ENCODE results near the gene PHB1. TPM values are rescaled to one million over a fixed set of nuclear protein-coding genes. Genes with fewer than 3 reads are reported as not detected.

The PHB1 gene
- 395 and 401 TPM in 2 replicates for total RNA-seq

GRCh38 chr17:49414622-49415350, at the start of gene PHB1:
Gene PHB1, minus strand, starts transcription at chr17:49414882. Its CDS starts 1,618 bp downstream, at chr17:49413264.
- peaks cover 3% of the 10 kb centered on the region for H3K27me3 Mint-ChIP-seq (ENCODE audit: insufficient read depth)
- H3K9me3 Mint-ChIP-seq: no peaks in the 10 kb centered on the region
- H3K4me3 Mint-ChIP-seq: peak within 1 kb of the TSS; percentile 98
- H3K4me1 Mint-ChIP-seq (ENCODE audit: low read depth): peaks cover 9% of the 10 kb centered on the region
- H3K27ac Mint-ChIP-seq: peak within 1 kb of the TSS; percentile 95
- intact Hi-C loops (cut with micrococcal nuclease): loop anchor here (1.0 to 5.0 kb wide), 8 partner anchors 53 to 522 kb away; partner anchors contain the start of genes ATP5MC1, KAT7 and PHOSPHO1
- peaks cover 25% of the 10 kb centered on the region for H3K36me3 Mint-ChIP-seq (ENCODE audit: low read depth)
- DNase-seq (ENCODE audit: low spot score): peak; percentile 93

DNA sequence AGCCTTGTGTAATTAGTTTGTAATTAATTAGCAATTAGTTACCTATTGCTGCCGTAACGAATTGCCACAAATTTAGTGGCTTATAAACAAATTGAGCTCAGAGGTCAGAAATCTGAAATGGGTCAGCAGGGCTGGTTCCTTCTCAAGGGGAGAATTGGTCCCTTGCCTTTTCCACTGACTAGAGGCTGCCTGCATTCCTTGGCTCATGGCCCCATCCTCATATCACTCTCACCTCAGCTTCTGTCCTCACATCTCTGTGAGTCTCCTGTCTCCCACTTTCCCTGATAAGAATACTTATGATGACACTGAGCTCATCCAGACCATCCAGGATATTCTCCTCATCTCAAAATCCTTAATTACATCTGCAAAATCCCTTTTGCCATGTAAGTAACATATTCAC, 49.4 kb upstream of the PHB1 start:
- peaks cover 4% of the 10 kb centered on the region for H3K9me3 Mint-ChIP-seq
- H3K27me3 Mint-ChIP-seq (ENCODE audit: insufficient read depth): peaks cover 37% of the 10 kb centered on the region
- H3K4me3 Mint-ChIP-seq: no peak overlapping the region
- no peak overlapping the region for H3K27ac Mint-ChIP-seq
- no peaks in the 10 kb centered on the region for H3K36me3 Mint-ChIP-seq (ENCODE audit: low read depth)
- intact Hi-C loops (cut with micrococcal nuclease): no loop called here
- no peak for DNase-seq (ENCODE audit: low spot score)
- H3K4me1 Mint-ChIP-seq (ENCODE audit: low read depth): no peaks in the 10 kb centered on the region

- DNase-seq (ENCODE audit: low spot score): no peak
- H3K36me3 Mint-ChIP-seq (ENCODE audit: low read depth): no peaks in the 10 kb centered on the region
- no peak overlapping the region for H3K27ac Mint-ChIP-seq
- H3K4me1 Mint-ChIP-seq (ENCODE audit: low read depth): no peaks in the 10 kb centered on the region
- H3K9me3 Mint-ChIP-seq: peaks cover 4% of the 10 kb centered on the region
- H3K27me3 Mint-ChIP-seq (ENCODE audit: insufficient read depth): peaks cover 42% of the 10 kb centered on the region
- intact Hi-C loops (cut with micrococcal nuclease): no loop called here
- H3K4me3 Mint-ChIP-seq: no peak overlapping the region
These were observed 46.9 kb upstream of the PHB1 start for GRCh38 chr17:49461580-49461979.

GRCh38 chr17:49460401-49460800, 45.7 kb upstream of the PHB1 start:
- intact Hi-C loops (cut with micrococcal nuclease): no loop called here
- H3K27ac Mint-ChIP-seq: no peak overlapping the region
- H3K36me3 Mint-ChIP-seq (ENCODE audit: low read depth): no peaks in the 10 kb centered on the region
- H3K9me3 Mint-ChIP-seq: peaks cover 4% of the 10 kb centered on the region
- H3K27me3 Mint-ChIP-seq (ENCODE audit: insufficient read depth): peaks cover 49% of the 10 kb centered on the region
- no peaks in the 10 kb centered on the region for H3K4me1 Mint-ChIP-seq (ENCODE audit: low read depth)
- DNase-seq (ENCODE audit: low spot score): no peak
- no peak overlapping the region for H3K4me3 Mint-ChIP-seq

GRCh38 chr17:49459401-49459984, 44.8 kb upstream of the PHB1 start:
- Mint-ChIP-seq H3K27me3 (ENCODE audit: insufficient read depth) (peaks cover 49% of the 10 kb centered on the region), H3K27ac (no peak overlapping the region), H3K9me3 (peaks cover 4% of the 10 kb centered on the region), H3K36me3 (ENCODE audit: low read depth) (no peaks in the 10 kb centered on the region), H3K4me1 (ENCODE audit: low read depth) (no peaks in the 10 kb centered on the region), H3K4me3 (no peak overlapping the region)
- no peak for DNase-seq (ENCODE audit: low spot score)
- intact Hi-C loops (cut with micrococcal nuclease): no loop called here

GRCh38 chr17:49457564-49458535, 43.2 kb upstream of the PHB1 start:
- Mint-ChIP-seq H3K4me3 (no peak overlapping the region), H3K27ac (no peak overlapping the region), H3K27me3 (ENCODE audit: insufficient read depth) (peaks cover 54% of the 10 kb centered on the region), H3K9me3 (no peaks in the 10 kb centered on the region), H3K4me1 (ENCODE audit: low read depth) (no peaks in the 10 kb centered on the region), H3K36me3 (ENCODE audit: low read depth) (no peaks in the 10 kb centered on the region)
- DNase-seq (ENCODE audit: low spot score): no peak
- intact Hi-C loops (cut with micrococcal nuclease): no loop called here

- H3K27me3 Mint-ChIP-seq (ENCODE audit: insufficient read depth): peaks cover 50% of the 10 kb centered on the region
- intact Hi-C loops (cut with micrococcal nuclease): no loop called here
- H3K9me3 Mint-ChIP-seq: no peaks in the 10 kb centered on the region
- H3K4me1 Mint-ChIP-seq (ENCODE audit: low read depth): no peaks in the 10 kb centered on the region
- no peaks in the 10 kb centered on the region for H3K36me3 Mint-ChIP-seq (ENCODE audit: low read depth)
- no peak overlapping the region for H3K4me3 Mint-ChIP-seq
- H3K27ac Mint-ChIP-seq: no peak overlapping the region
- no peak for DNase-seq (ENCODE audit: low spot score)
These were observed 41.7 kb upstream of the PHB1 start for GRCh38 chr17:49456183-49456965.

GRCh38 chr17:49455272-49455861, 40.7 kb upstream of the PHB1 start:
- Mint-ChIP-seq H3K27me3 (ENCODE audit: insufficient read depth) (peaks cover 43% of the 10 kb centered on the region), H3K36me3 (ENCODE audit: low read depth) (no peaks in the 10 kb centered on the region), H3K9me3 (no peaks in the 10 kb centered on the region), H3K27ac (no peak overlapping the region), H3K4me1 (ENCODE audit: low read depth) (no peaks in the 10 kb centered on the region), H3K4me3 (no peak overlapping the region)
- intact Hi-C loops (cut with micrococcal nuclease): no loop called here
- DNase-seq (ENCODE audit: low spot score): no peak

- Mint-ChIP-seq H3K9me3 (no peaks in the 10 kb centered on the region), H3K36me3 (ENCODE audit: low read depth) (no peaks in the 10 kb centered on the region), H3K4me1 (ENCODE audit: low read depth) (no peaks in the 10 kb centered on the region), H3K27ac (no peak overlapping the region), H3K27me3 (ENCODE audit: insufficient read depth) (peaks cover 36% of the 10 kb centered on the region), H3K4me3 (no peak overlapping the region)
- no peak for DNase-seq (ENCODE audit: low spot score)
- intact Hi-C loops (cut with micrococcal nuclease): no loop called here
These were observed 39.4 kb upstream of the PHB1 start for GRCh38 chr17:49454050-49454449.

DNA sequence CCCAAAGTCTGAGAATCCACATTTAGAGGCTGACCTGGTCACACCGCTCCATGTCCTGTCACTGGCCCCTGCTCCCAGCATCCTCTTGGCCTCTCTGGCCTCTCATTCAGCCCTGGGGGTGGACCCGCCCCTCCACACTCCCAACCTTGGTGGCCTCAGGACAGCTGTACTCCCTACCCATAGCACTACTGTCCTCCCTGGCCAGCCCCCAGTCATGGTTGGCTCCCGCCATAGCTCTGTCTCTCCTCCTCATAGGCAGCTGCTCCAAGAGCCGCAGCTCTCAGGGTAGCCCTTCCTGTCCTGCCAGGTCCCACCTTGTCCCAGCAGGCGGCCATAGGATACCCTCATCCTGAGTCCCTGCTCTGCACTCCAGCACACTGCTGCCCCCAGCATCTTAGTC, 38.0 kb upstream of the PHB1 start:
- H3K27ac Mint-ChIP-seq: no peak overlapping the region
- no peaks in the 10 kb centered on the region for H3K4me1 Mint-ChIP-seq (ENCODE audit: low read depth)
- DNase-seq (ENCODE audit: low spot score): no peak
- no peak overlapping the region for H3K4me3 Mint-ChIP-seq
- no peaks in the 10 kb centered on the region for H3K9me3 Mint-ChIP-seq
- H3K27me3 Mint-ChIP-seq (ENCODE audit: insufficient read depth): peaks cover 25% of the 10 kb centered on the region
- intact Hi-C loops (cut with micrococcal nuclease): no loop called here
- H3K36me3 Mint-ChIP-seq (ENCODE audit: low read depth): no peaks in the 10 kb centered on the region

DNA sequence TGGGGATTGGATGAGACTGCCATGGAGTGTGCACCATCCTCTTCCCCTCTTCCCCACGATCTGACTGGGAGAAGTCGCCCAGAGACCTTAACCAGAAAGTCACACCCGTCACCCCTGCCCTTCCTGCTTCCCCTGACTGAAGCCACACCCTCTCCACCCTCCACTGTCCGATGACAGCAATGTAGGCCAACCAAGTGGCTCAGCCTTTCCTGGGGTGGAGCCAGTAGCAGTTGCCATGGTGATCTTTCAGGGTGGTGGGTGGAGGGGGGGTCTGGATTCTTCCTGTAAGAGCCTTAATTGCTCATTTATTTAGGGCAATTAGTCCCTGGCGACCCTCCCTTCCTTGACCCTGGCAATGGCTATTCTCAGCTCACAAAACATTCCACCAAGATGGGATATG, 37.5 kb upstream of the PHB1 start:
- H3K27ac Mint-ChIP-seq: no peak overlapping the region

DNA sequence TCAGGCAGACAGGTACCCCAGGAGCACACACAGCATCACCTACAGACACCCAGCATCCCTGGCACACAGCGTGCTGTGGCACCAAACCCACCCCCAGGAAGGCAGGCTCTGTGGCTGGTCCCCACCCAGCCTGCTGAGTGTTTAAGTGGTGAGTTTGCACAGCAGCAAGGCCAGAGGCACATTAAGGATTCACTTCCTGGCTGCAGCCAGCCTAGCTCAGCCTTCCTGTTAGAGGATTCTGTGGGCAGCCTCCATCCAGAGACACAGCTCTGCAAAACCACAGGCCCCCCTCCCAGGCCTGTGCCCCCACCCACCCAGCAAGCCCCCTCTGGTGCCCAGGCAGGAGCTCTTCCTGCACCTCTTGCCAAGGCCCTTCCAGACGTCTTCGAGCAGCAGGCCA, 36.1 kb upstream of the PHB1 start:
- Mint-ChIP-seq H3K9me3 (no peaks in the 10 kb centered on the region), H3K27ac (no peak overlapping the region), H3K4me3 (no peak overlapping the region), H3K27me3 (ENCODE audit: insufficient read depth) (peaks cover 13% of the 10 kb centered on the region), H3K4me1 (ENCODE audit: low read depth) (no peaks in the 10 kb centered on the region), H3K36me3 (ENCODE audit: low read depth) (no peaks in the 10 kb centered on the region)
- DNase-seq (ENCODE audit: low spot score): no peak
- intact Hi-C loops (cut with micrococcal nuclease): no loop called here

More for the DNA sequence above, 37.5 kb upstream of the PHB1 start:
- Mint-ChIP-seq H3K27me3 (ENCODE audit: insufficient read depth) (peaks cover 21% of the 10 kb centered on the region), H3K36me3 (ENCODE audit: low read depth) (no peaks in the 10 kb centered on the region), H3K4me3 (no peak overlapping the region), H3K4me1 (ENCODE audit: low read depth) (no peaks in the 10 kb centered on the region), H3K9me3 (no peaks in the 10 kb centered on the region)
- intact Hi-C loops (cut with micrococcal nuclease): no loop called here
- no peak for DNase-seq (ENCODE audit: low spot score)

Data from activated T-helper 1 cell treated with anti-CD3 and anti-CD28 coated beads, Interleukin-12 subunit alpha, Interleukin-12 subunit beta, Interleukin-2, Interleukin-4 antibody, amounts not matched to agents 30 ng/mL and 10 ng/mL and 1 ng/mL, durations not matched to agents 14 hours and 24 hours and 36 hours (primary cell).